HepG2 (cell line): ENCODE data around the gene RBM6. TPM values are rescaled to one million over a fixed set of nuclear protein-coding genes. Genes with fewer than 3 reads are reported as not detected.

Source experiments
- AGO2 ChIP-seq: fragments of 200-400 bp; formaldehyde crosslinking; optimal IDR thresholded peaks from 2 replicates; pipeline ENCODE3; 2017; ENCODE audit warnings: mild to moderate bottlenecking, low read depth, low read length, moderate library complexity
- ARNT2 ChIP-seq: sonication (generic); formaldehyde crosslinking; IDR thresholded peaks from 2 replicates; pipeline ENCODE4 v1.8.0; 2022; ENCODE audit warnings: mild to moderate bottlenecking, low read depth, missing genetic modification reagents, moderate library complexity
- DMAP1 ChIP-seq: IDR thresholded peaks from 2 replicates; pipeline ENCODE4 v1.6.1; 2016
- HDAC2 ChIP-seq: sonication (generic); formaldehyde crosslinking; IDR thresholded peaks from 2 replicates; pipeline ENCODE4 v1.4.0; 2020; ENCODE audit warnings: missing genetic modification reagents
- HNRNPUL1 ChIP-seq: fragments of 200-400 bp; formaldehyde crosslinking; IDR thresholded peaks from 2 replicates; pipeline ENCODE4 v1.6.1; 2017; ENCODE audit warnings: low read depth, mild to moderate bottlenecking, low read length, moderate library complexity
- JARID2 ChIP-seq: sonication (generic); formaldehyde crosslinking; IDR thresholded peaks from 2 replicates; pipeline ENCODE4 v1.8.1; 2023; ENCODE audit warnings: missing genetic modification reagents, inconsistent platforms; ENCODE audit not compliant: insufficient replicate concordance
- KDM5B ChIP-seq: sonication (generic); formaldehyde crosslinking; IDR thresholded peaks from 2 replicates; pipeline ENCODE4 v1.4.0; 2020; ENCODE audit warnings: missing genetic modification reagents, mild to moderate bottlenecking, borderline replicate concordance
- NCOA1 ChIP-seq: sonication (generic); formaldehyde crosslinking; IDR thresholded peaks from 2 replicates; pipeline ENCODE4 v1.9.0; 2021; ENCODE audit warnings: missing genetic modification reagents
- NFKBIZ ChIP-seq: IDR thresholded peaks from 2 replicates; pipeline ENCODE4 v1.6.1; 2018; ENCODE audit warnings: missing genetic modification reagents, missing compliant biosample characterization
- NFRKB ChIP-seq: fragments of 450-650 bp; IDR thresholded peaks from 2 replicates; pipeline ENCODE4 v1.6.1; 2017
- PRDM10 ChIP-seq: sonication (generic); formaldehyde crosslinking; IDR thresholded peaks from 2 replicates; pipeline ENCODE4 v1.4.0; 2020; ENCODE audit warnings: low read depth, missing genetic modification reagents
- RCOR2 ChIP-seq: IDR thresholded peaks from 2 replicates; pipeline ENCODE4 v1.6.1; 2016; ENCODE audit warnings: missing biosample characterization, missing genetic modification reagents
- SNAPC2 ChIP-seq: sonication (generic); formaldehyde crosslinking; IDR thresholded peaks from 2 replicates; pipeline ENCODE4 v1.8.1; 2022; ENCODE audit warnings: mild to moderate bottlenecking, missing genetic modification reagents
- ZNF350 ChIP-seq: sonication (generic); formaldehyde crosslinking; IDR thresholded peaks from 2 replicates; pipeline ENCODE4 v1.4.0; 2020; ENCODE audit warnings: mild to moderate bottlenecking, low read depth, missing genetic modification reagents, borderline replicate concordance
- ZNF670 ChIP-seq: sonication (generic); formaldehyde crosslinking; IDR thresholded peaks from 2 replicates; pipeline ENCODE4 v1.8.0; 2022; ENCODE audit warnings: mild to moderate bottlenecking, missing genetic modification reagents, borderline replicate concordance
- ZSCAN20 ChIP-seq: sonication (generic); formaldehyde crosslinking; IDR thresholded peaks from 2 replicates; pipeline ENCODE4 v1.4.0; 2020; ENCODE audit warnings: missing genetic modification reagents, mild to moderate bottlenecking, borderline replicate concordance
- polyA plus RNA-seq, 8 experiments: library from polyadenylated mRNA; depleted of rRNA in 3 of 8; stranded (reverse) in 7 of 8; unstranded in 1 of 8; fragments of >200 nt; fragmentation: Illumina TruSeq in 4 of 8; extraction: Trizol in 4 of 8; gene quantifications; 2 replicates each; pipeline versions ENCODE4 v1.2.1 to v1.2.3, GENCODE V29; 2011 to 2016; ENCODE audit warnings: low read depth in 4 of 8, missing spikeins in 1 of 8, mixed read lengths in 1 of 8; ENCODE audit not compliant: insufficient read depth in 1 of 8
- total RNA-seq, 5 experiments: library from RNA; depleted of rRNA; stranded (reverse); fragments of >200 nt; fragmentation: Illumina TruSeq; extraction: Trizol; gene quantifications; 2 replicates each; pipeline ENCODE4 v1.2.3, GENCODE V29; 2016; ENCODE audit warnings: low read depth in 1 of 5
- TF ChIP-seq, protein P1 (sequence below): sonication (generic); formaldehyde crosslinking; IDR thresholded peaks from 2 replicates; pipeline ENCODE4 v1.4.0; 2020; ENCODE audit warnings: missing genetic modification reagents
- TF ChIP-seq, protein P2 (sequence below): sonication (generic); formaldehyde crosslinking; IDR thresholded peaks from 2 replicates; pipeline ENCODE4 v1.4.0; 2020; ENCODE audit warnings: missing genetic modification reagents, borderline replicate concordance
- TF ChIP-seq, protein P3 (sequence below): sonication (generic); formaldehyde crosslinking; IDR thresholded peaks from 2 replicates; pipeline ENCODE4 v1.5.0; 2020; ENCODE audit warnings: missing genetic modification reagents, mild to moderate bottlenecking, borderline replicate concordance

Gene RBM6
- total and polyA plus RNA-seq, 2 of the 13 experiments (the other 11 are each of a cell fraction or from before 2014, with no cell fraction given) = 72.7 to 86.1 TPM

- TF ChIP-seq, protein P1, sequence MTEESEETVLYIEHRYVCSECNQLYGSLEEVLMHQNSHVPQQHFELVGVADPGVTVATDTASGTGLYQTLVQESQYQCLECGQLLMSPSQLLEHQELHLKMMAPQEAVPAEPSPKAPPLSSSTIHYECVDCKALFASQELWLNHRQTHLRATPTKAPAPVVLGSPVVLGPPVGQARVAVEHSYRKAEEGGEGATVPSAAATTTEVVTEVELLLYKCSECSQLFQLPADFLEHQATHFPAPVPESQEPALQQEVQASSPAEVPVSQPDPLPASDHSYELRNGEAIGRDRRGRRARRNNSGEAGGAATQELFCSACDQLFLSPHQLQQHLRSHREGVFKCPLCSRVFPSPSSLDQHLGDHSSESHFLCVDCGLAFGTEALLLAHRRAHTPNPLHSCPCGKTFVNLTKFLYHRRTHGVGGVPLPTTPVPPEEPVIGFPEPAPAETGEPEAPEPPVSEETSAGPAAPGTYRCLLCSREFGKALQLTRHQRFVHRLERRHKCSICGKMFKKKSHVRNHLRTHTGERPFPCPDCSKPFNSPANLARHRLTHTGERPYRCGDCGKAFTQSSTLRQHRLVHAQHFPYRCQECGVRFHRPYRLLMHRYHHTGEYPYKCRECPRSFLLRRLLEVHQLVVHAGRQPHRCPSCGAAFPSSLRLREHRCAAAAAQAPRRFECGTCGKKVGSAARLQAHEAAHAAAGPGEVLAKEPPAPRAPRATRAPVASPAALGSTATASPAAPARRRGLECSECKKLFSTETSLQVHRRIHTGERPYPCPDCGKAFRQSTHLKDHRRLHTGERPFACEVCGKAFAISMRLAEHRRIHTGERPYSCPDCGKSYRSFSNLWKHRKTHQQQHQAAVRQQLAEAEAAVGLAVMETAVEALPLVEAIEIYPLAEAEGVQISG (CRISPR knock-in tag) = peak; percentile 71
- TF ChIP-seq NFRKB (peak; percentile 98), JARID2 (CRISPR knock-in tag) (no peak), ARNT2 (0 out of 2 replicates have a peak, but pooled peaks have one; percentile 21), ZNF670 (CRISPR knock-in tag) (peak; percentile 24; the same call in 1 of the 2 replicates), NFKBIZ (CRISPR knock-in tag) (no peak), HNRNPUL1 (no peak), ZNF350 (CRISPR knock-in tag) (peak; percentile 79; the same call in 1 of the 2 replicates), HDAC2 (CRISPR knock-in tag) (peak; percentile 28; the same call in 1 of the 2 replicates), PRDM10 (CRISPR knock-in tag) (no peak), RCOR2 (CRISPR knock-in tag) (peak; percentile 9; the same call in 1 of the 2 replicates), ZSCAN20 (CRISPR knock-in tag) (no peak), SNAPC2 (CRISPR knock-in tag) (no peak), DMAP1 (CRISPR knock-in tag) (peak; percentile 64; the same call in 1 of the 2 replicates), KDM5B (CRISPR knock-in tag) (peak; percentile 56; the same call in 1 of the 2 replicates), AGO2 (peak; percentile 89), NCOA1 (CRISPR knock-in tag) (0 out of 2 replicates have a peak, but pooled peaks have one; percentile 44)
- TF ChIP-seq, protein P2, sequence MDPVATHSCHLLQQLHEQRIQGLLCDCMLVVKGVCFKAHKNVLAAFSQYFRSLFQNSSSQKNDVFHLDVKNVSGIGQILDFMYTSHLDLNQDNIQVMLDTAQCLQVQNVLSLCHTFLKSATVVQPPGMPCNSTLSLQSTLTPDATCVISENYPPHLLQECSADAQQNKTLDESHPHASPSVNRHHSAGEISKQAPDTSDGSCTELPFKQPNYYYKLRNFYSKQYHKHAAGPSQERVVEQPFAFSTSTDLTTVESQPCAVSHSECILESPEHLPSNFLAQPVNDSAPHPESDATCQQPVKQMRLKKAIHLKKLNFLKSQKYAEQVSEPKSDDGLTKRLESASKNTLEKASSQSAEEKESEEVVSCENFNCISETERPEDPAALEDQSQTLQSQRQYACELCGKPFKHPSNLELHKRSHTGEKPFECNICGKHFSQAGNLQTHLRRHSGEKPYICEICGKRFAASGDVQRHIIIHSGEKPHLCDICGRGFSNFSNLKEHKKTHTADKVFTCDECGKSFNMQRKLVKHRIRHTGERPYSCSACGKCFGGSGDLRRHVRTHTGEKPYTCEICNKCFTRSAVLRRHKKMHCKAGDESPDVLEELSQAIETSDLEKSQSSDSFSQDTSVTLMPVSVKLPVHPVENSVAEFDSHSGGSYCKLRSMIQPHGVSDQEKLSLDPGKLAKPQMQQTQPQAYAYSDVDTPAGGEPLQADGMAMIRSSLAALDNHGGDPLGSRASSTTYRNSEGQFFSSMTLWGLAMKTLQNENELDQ (CRISPR knock-in tag) = no peak
- TF ChIP-seq, protein P3, sequence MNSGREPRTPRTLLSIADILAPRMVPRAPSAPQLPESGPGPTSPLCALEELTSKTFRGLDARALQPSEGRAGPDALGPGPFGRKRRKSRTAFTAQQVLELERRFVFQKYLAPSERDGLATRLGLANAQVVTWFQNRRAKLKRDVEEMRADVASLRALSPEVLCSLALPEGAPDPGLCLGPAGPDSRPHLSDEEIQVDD (CRISPR knock-in tag) = 0 out of 2 replicates have a peak, but pooled peaks have one; percentile 51
Observed at GRCh38 chr3:50088725-50089608, 149.0 kb downstream of the RBM6 start, which contains the start of gene RBM5 (continued).
